CD14-positive monocyte (primary cell): ENCODE results near the gene FAM53A. TPM values are rescaled to one million over a fixed set of nuclear protein-coding genes. Genes with fewer than 3 reads are reported as not detected.
A peak's percentile ranks its signal among the peaks of the same experiment; 100 is the strongest.

Source experiments
- DNase-seq, 3 donors: peaks; one replicate each; pipeline ENCODE4 v3.0.0-alpha.2; 2011 to 2022
- H2AFZ ChIP-seq: 2 replicates; pipeline ENCODE4 v1.6.0; 2012; ENCODE audit warnings: mild to moderate bottlenecking, low read depth, low read length, inconsistent platforms; ENCODE audit not compliant: insufficient read depth, poor library complexity, severe bottlenecking
- H3K27ac ChIP-seq, 2 donors: 1 replicate in 1 of 2; 2 replicates in 1 of 2; pipeline ENCODE4 v1.5.1; 2012 to 2013; ENCODE audit warnings: low read length in 2 of 2, control low read depth in 1 of 2, inconsistent platforms in 1 of 2, low read depth in 1 of 2, mild to moderate bottlenecking in 1 of 2
- H3K27me3 ChIP-seq, 2 donors: one replicate each; pipeline versions ENCODE4 v1.6.0 to v1.6.1; 2011 to 2013; ENCODE audit warnings: low read length in 2 of 2; ENCODE audit not compliant: control insufficient read depth in 2 of 2, insufficient read depth in 2 of 2
- H3K36me3 ChIP-seq, 2 donors: replicated peaks in 1 of 2; 1 replicate in 1 of 2; 2 replicates in 1 of 2; pipeline versions ENCODE4 v1.5.1 to v1.6.1; 2012 to 2013; ENCODE audit warnings: low read length in 2 of 2, control low read depth in 1 of 2, inconsistent platforms in 1 of 2, mild to moderate bottlenecking in 1 of 2; ENCODE audit not compliant: insufficient read depth in 2 of 2, control insufficient read depth in 1 of 2
- H3K4me1 ChIP-seq, 2 donors: 1 replicate in 1 of 2; 2 replicates in 1 of 2; pipeline versions ENCODE4 v1.5.1 to v1.6.1; 2012 to 2013; ENCODE audit warnings: low read length in 2 of 2, control low read depth in 1 of 2, inconsistent platforms in 1 of 2, mild to moderate bottlenecking in 1 of 2, moderate library complexity in 1 of 2; ENCODE audit not compliant: insufficient read depth in 2 of 2, control insufficient read depth in 1 of 2
- H3K4me2 ChIP-seq: replicated peaks from 2 replicates; pipeline ENCODE3; 2012; ENCODE audit warnings: low read length, moderate library complexity, mild to moderate bottlenecking; ENCODE audit not compliant: poor library complexity, severe bottlenecking; ENCODE audit errors: extremely low read depth
- H3K4me3 ChIP-seq, 3 experiments: fragments of 200-600 bp in 1 of 3; sonication (generic) in 1 of 3; replicated peaks in 1 of 3; 1 replicate in 2 of 3; 2 replicates in 1 of 3; pipeline ENCODE4 v1.5.1; 2011 to 2013; ENCODE audit warnings: low read length in 3 of 3, mild to moderate bottlenecking in 3 of 3, control low read depth in 2 of 3, low read depth in 2 of 3, inconsistent platforms in 1 of 3, moderate library complexity in 1 of 3
- H3K79me2 ChIP-seq: 2 replicates; pipeline ENCODE4 v1.6.0; 2012; ENCODE audit warnings: mild to moderate bottlenecking, control low read depth, inconsistent platforms, low read length, moderate library complexity; ENCODE audit not compliant: insufficient read depth
- H3K9ac ChIP-seq: 2 replicates; pipeline ENCODE4 v1.6.0; 2017; ENCODE audit warnings: low read length, mild to moderate bottlenecking; ENCODE audit not compliant: insufficient read depth, poor library complexity, severe bottlenecking
- H3K9me3 ChIP-seq, 2 donors: replicated peaks in 1 of 2; 1 replicate in 1 of 2; 2 replicates in 1 of 2; pipeline versions ENCODE4 v1.5.1 to v1.6.1; 2012 to 2013; ENCODE audit warnings: low read length in 2 of 2, control low read depth in 1 of 2; ENCODE audit not compliant: control insufficient read depth in 1 of 2, insufficient read depth in 1 of 2
- H4K20me1 ChIP-seq: 2 replicates; pipeline ENCODE4 v1.6.0; 2012; ENCODE audit warnings: mild to moderate bottlenecking, low read length, control low read depth, moderate library complexity; ENCODE audit not compliant: insufficient read depth
- H3K27ac Mint-ChIP-seq, 7 donors: one replicate each; pipeline ENCODE4 v1.8.0; 2020; ENCODE audit warnings: mild to moderate bottlenecking in 7 of 7, mixed read lengths in 7 of 7, moderate library complexity in 6 of 7, inconsistent platforms in 2 of 7
- H3K27me3 Mint-ChIP-seq, 3 donors: one replicate each; pipeline ENCODE4 v1.8.0; 2021 to 2022; ENCODE audit warnings: low read depth in 3 of 3, mild to moderate bottlenecking in 3 of 3, mixed read lengths in 3 of 3, moderate library complexity in 3 of 3, inconsistent platforms in 1 of 3
- H3K36me3 Mint-ChIP-seq, 2 donors: one replicate each; pipeline ENCODE4 v1.8.0; 2020; ENCODE audit warnings: mixed read lengths in 2 of 2, inconsistent platforms in 1 of 2, mild to moderate bottlenecking in 1 of 2
- H3K4me1 Mint-ChIP-seq: one replicate; pipeline ENCODE4 v1.8.0; 2020; ENCODE audit warnings: mild to moderate bottlenecking, mixed read lengths
- H3K4me3 Mint-ChIP-seq, 2 donors: one replicate each; pipeline ENCODE4 v1.8.0; 2020; ENCODE audit warnings: mild to moderate bottlenecking in 2 of 2, mixed read lengths in 2 of 2, moderate library complexity in 1 of 2
- H3K9me3 Mint-ChIP-seq, 7 donors: one replicate each; pipeline ENCODE4 v1.8.0; 2020 to 2022; ENCODE audit warnings: mixed read lengths in 7 of 7, mild to moderate bottlenecking in 6 of 7, moderate library complexity in 6 of 7, inconsistent platforms in 2 of 7
- WGBS: methylation state at CpG from one replicate; pipeline ENCODE4 v1.1.5; 2013; ENCODE audit warnings: missing lambda C conversion rate; ENCODE audit not compliant: insufficient coverage; 5-methylcytosine and 5-hydroxymethylcytosine counted together
- intact Hi-C, 2 donors: fragments of 100-400 bp; cut with micrococcal nuclease; formaldehyde crosslinking; loops; one replicate each; pipeline versions ENCODE4 v1.15.0 to v1.15.1; 2023
- polyA plus RNA-seq, 3 donors: library from polyadenylated mRNA; depleted of rRNA in 1 of 3; unstranded in 2 of 3; stranded (reverse) in 1 of 3; fragments of 300-500 nt in 2 of 3; fragments of >200 nt in 1 of 3; fragmentation: Illumina TruSeq in 2 of 3; gene quantifications; 1 replicate in 2 of 3; 2 replicates in 1 of 3; pipeline ENCODE4 v1.2.3, GENCODE V29; 2012 to 2021
- TF ChIP-seq, protein P1 (sequence below): fragments of 200-600 bp; IDR thresholded peaks from one replicate; pipeline ENCODE4 v1.8.0; 2022; ENCODE audit warnings: antibody characterized with exemption, mild to moderate bottlenecking

FAM53A gene
- polyA plus RNA-seq, 3 donors: 0.40 to 0.82 (median 0.76) TPM

DNA sequence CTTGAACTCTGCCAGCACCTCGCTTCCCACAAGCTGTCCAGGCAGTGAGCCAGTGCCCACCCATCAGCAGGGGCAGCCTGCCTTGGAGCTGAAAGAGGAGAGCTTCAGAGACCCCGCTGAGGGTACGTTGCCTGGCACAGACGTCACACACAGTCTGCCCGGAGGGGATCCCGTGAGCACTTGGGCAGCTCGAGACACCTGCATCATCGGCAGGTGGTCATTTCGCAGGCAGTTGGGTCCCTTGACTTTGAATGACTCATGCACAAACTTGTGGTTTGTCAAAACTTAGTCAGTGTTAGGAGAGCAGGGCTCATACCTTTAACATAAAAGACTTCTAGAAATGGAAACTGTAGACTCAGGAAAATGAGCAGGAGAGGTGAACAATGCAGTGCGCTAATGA lies 47.1 kb upstream of the FAM53A start:
- DNase-seq: no peak
- peaks cover 0 to 8% of the 10 kb centered on the region in 2 donors for H3K9me3 ChIP-seq
- WGBS: 98% methylated on average over 8 of the region's 10 CpGs
- Mint-ChIP-seq H3K27me3 (peaks cover 0 to 2% (median 0%) of the 10 kb centered on the region in 3 donors), H3K36me3 (peaks cover 74 to 86% of the 10 kb centered on the region in 2 donors), H3K9me3 (peaks cover 0 to 22% (median 6%) of the 10 kb centered on the region in 7 donors), H3K27ac (peak overlapping the region in 1 of 7 donors; percentile 22), H3K4me3 (no peak overlapping the region), H3K4me1 (peaks cover 38% of the 10 kb centered on the region)
- H3K79me2 ChIP-seq: peaks cover 93% of the 10 kb centered on the region
- peaks cover 70% of the 10 kb centered on the region for H4K20me1 ChIP-seq
- no peak overlapping the region for H2AFZ ChIP-seq
- peak overlapping the region in 1 of 2 donors; percentile 38 for H3K27ac ChIP-seq
- intact Hi-C loops: no loop called here
- TF ChIP-seq, protein P1, sequence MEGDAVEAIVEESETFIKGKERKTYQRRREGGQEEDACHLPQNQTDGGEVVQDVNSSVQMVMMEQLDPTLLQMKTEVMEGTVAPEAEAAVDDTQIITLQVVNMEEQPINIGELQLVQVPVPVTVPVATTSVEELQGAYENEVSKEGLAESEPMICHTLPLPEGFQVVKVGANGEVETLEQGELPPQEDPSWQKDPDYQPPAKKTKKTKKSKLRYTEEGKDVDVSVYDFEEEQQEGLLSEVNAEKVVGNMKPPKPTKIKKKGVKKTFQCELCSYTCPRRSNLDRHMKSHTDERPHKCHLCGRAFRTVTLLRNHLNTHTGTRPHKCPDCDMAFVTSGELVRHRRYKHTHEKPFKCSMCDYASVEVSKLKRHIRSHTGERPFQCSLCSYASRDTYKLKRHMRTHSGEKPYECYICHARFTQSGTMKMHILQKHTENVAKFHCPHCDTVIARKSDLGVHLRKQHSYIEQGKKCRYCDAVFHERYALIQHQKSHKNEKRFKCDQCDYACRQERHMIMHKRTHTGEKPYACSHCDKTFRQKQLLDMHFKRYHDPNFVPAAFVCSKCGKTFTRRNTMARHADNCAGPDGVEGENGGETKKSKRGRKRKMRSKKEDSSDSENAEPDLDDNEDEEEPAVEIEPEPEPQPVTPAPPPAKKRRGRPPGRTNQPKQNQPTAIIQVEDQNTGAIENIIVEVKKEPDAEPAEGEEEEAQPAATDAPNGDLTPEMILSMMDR: no peak
- H3K4me2 ChIP-seq: no peak overlapping the region
- H3K4me1 ChIP-seq: peaks cover 35 to 40% of the 10 kb centered on the region in 2 donors
- peaks cover 76 to 82% of the 10 kb centered on the region in 2 donors for H3K36me3 ChIP-seq
- no peak overlapping the region for H3K4me3 ChIP-seq
- H3K9ac ChIP-seq: no peak overlapping the region
- no peaks in the 10 kb centered on the region for H3K27me3 ChIP-seq

DNA sequence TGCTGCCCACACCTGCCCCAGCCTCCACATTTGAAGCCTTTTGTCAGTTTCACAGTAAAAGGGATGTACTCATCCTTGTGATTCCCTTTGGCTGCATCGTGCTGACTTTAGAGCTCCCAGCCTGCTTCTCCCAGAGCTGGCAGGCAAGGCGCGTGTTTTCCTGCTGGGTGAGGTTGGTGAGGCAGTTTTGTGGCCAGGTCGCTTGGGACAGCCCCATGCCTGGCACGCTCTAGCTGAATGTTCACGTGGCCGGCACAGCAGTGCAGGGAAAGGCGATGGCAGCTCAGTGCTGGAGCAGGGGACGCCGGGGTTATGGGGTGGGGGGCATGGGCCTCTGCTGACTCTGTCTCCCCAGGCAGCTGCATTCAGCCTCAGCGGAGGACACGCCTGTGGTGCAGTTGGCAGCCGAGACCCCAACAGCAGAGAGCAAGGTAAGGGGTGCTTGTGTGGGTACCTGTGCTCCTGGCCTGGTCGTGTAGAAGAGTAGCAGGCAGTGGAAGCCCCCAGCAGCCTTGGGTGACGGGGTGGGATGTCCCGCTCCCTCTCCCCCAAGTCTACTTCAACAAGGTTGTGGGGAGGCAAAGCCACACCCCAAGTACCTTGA lies 46.5 kb upstream of the FAM53A start:
- Histone ChIP-seq H4K20me1 (peaks cover 67% of the 10 kb centered on the region), H3K27me3 (no peaks in the 10 kb centered on the region), H2AFZ (no peak overlapping the region), H3K9me3 (peaks cover 0 to 3% of the 10 kb centered on the region in 2 donors), H3K27ac (peak overlapping the region in 1 of 2 donors; percentile 38), H3K4me2 (no peak overlapping the region), H3K36me3 (peaks cover 71 to 77% of the 10 kb centered on the region in 2 donors), H3K4me1 (peaks cover 41 to 45% of the 10 kb centered on the region in 2 donors), H3K79me2 (peaks cover 94% of the 10 kb centered on the region), H3K9ac (no peak overlapping the region), H3K4me3 (no peak overlapping the region)
- peaks cover 0 to 20% (median 6%) of the 10 kb centered on the region in 7 donors for H3K9me3 Mint-ChIP-seq
- H3K27ac Mint-ChIP-seq: peak overlapping the region in 4 of 7 donors; percentile 21 to 50 (median 40)
- no peak overlapping the region for H3K4me3 Mint-ChIP-seq
- peaks cover 0 to 2% (median 0%) of the 10 kb centered on the region in 3 donors for H3K27me3 Mint-ChIP-seq
- intact Hi-C loops: no loop called here
- DNase-seq: no peak
- H3K36me3 Mint-ChIP-seq: peaks cover 71 to 86% of the 10 kb centered on the region in 2 donors
- H3K4me1 Mint-ChIP-seq: peaks cover 43% of the 10 kb centered on the region
- TF ChIP-seq, protein P1: no peak
- 94% methylated on average over 9 of the region's 16 CpGs for WGBS
